Gastroesophageal sphincter (tissue), 3 donors: ENCODE results near the gene BBC3.

Experiments used
- EP300 ChIP-seq: sonication (generic); formaldehyde crosslinking; IDR thresholded peaks from one replicate; pipeline ENCODE4 v1.6.1; 2017; ENCODE audit warnings: antibody characterized with exemption, mild to moderate bottlenecking
- POLR2A ChIP-seq, 2 donors: fragments of 450-650 bp; IDR thresholded peaks; one replicate each; pipeline ENCODE4 v1.6.1; 2017; ENCODE audit warnings: antibody characterized with exemption in 2 of 2, mild to moderate bottlenecking in 2 of 2, moderate library complexity in 1 of 2
- TF ChIP-seq, protein P1 (sequence below), 4 experiments: fragments of 200-600 bp in 2 of 4; fragments of 450-650 bp in 2 of 4; sonication (generic) in 1 of 4; IDR thresholded peaks; one replicate each; pipeline ENCODE4 v1.5.1; 2017 to 2019; ENCODE audit warnings: antibody characterized with exemption in 4 of 4, mild to moderate bottlenecking in 2 of 4, moderate library complexity in 2 of 4

- TF ChIP-seq, protein P1, sequence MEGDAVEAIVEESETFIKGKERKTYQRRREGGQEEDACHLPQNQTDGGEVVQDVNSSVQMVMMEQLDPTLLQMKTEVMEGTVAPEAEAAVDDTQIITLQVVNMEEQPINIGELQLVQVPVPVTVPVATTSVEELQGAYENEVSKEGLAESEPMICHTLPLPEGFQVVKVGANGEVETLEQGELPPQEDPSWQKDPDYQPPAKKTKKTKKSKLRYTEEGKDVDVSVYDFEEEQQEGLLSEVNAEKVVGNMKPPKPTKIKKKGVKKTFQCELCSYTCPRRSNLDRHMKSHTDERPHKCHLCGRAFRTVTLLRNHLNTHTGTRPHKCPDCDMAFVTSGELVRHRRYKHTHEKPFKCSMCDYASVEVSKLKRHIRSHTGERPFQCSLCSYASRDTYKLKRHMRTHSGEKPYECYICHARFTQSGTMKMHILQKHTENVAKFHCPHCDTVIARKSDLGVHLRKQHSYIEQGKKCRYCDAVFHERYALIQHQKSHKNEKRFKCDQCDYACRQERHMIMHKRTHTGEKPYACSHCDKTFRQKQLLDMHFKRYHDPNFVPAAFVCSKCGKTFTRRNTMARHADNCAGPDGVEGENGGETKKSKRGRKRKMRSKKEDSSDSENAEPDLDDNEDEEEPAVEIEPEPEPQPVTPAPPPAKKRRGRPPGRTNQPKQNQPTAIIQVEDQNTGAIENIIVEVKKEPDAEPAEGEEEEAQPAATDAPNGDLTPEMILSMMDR (IDR thresholded peaks at IDR 0.05) = peak in 3 of 4 experiments; percentile 81 to 93 (median 91)
- no peak for TF ChIP-seq EP300
- TF ChIP-seq POLR2A (IDR thresholded peaks at IDR 0.05) = no peak
Measured at GRCh38 chr19:47230054-47230920, 712 bp downstream of the BBC3 start.
